ENCODE results near the gene TMEM203. TPM values are rescaled to one million over a fixed set of nuclear protein-coding genes. Genes with fewer than 3 reads are reported as not detected.

The TMEM203 gene
- polyA plus RNA-seq, 1 of the 3 experiments (the other 2 are of a cell fraction), result 55.6 TPM

GRCh38 chr9:137236238-137236935 lies 30.9 kb upstream of the TMEM203 start:
- CTCF ChIA-PET, result interaction anchor here (0.6 to 4.5 kb wide), 61 partner anchors 12 to 426 kb away, joined by 3 to 95 read pairs (median 4); partner anchors contain the start of genes ANAPC2, CYSRT1, DPP7 and GRIN1
- Histone ChIP-seq H3K4me3 (ENCODE audit: low read depth in 2 of 2, low read length in 1 of 2) (peak overlapping the region in 1 of 2 experiments; percentile 44; a peak in 1 of 4 replicates), H4K20me1 (ENCODE audit: insufficient read depth) (no peaks in the 10 kb centered on the region), H3K9me3 (no peaks in the 10 kb centered on the region), H3F3A (replicated peaks; ENCODE audit: insufficient read depth) (peaks cover 9% of the 10 kb centered on the region), H3K79me2 (ENCODE audit: insufficient read depth) (peaks cover 27% of the 10 kb centered on the region), H3K36me3 (replicated peaks in 1 of 2; ENCODE audit: control insufficient read depth in 1 of 2, insufficient read depth in 2 of 2, low read length in 1 of 2) (no peaks in the 10 kb centered on the region), H3K9me2 (no peaks in the 10 kb centered on the region), H2AFZ (ENCODE audit: low read depth) (no peak overlapping the region), H3K4me2 (no peak overlapping the region), H3K9ac (no peak overlapping the region), H3K27ac (ENCODE audit: low read depth in 2 of 2, low read length in 1 of 2) (no peak overlapping the region), H3K27me3 (ENCODE audit: insufficient read depth) (no peaks in the 10 kb centered on the region), H3K4me1 (ENCODE audit: control insufficient read depth in 1 of 2, insufficient read depth in 2 of 2, low read depth in 1 of 2, low read length in 1 of 2) (peaks cover 9 to 22% of the 10 kb centered on the region in 2 experiments; a peak in 2 of 4 replicates)
- WGBS (ENCODE audit: low lambda C conversion rate), result 61% methylated on average over 10 of the region's 31 CpGs
- peak; percentile 98 for DNase-seq
- POLR2A ChIA-PET, result interaction anchor here (0.7 to 1.3 kb wide), 7 partner anchors 18 to 187 kb away, joined by 3 to 4 read pairs (median 3); partner anchors contain the start of genes EXD3, NDOR1, NOXA1 and TMEM203
- no peak for TF ChIP-seq FOXJ3 (CRISPR knock-in tag; IDR thresholded peaks at IDR 0.05)
- peak; percentile 94 for TF ChIP-seq CTCF (IDR thresholded peaks at IDR 0.05)
- TF ChIP-seq, protein P1, sequence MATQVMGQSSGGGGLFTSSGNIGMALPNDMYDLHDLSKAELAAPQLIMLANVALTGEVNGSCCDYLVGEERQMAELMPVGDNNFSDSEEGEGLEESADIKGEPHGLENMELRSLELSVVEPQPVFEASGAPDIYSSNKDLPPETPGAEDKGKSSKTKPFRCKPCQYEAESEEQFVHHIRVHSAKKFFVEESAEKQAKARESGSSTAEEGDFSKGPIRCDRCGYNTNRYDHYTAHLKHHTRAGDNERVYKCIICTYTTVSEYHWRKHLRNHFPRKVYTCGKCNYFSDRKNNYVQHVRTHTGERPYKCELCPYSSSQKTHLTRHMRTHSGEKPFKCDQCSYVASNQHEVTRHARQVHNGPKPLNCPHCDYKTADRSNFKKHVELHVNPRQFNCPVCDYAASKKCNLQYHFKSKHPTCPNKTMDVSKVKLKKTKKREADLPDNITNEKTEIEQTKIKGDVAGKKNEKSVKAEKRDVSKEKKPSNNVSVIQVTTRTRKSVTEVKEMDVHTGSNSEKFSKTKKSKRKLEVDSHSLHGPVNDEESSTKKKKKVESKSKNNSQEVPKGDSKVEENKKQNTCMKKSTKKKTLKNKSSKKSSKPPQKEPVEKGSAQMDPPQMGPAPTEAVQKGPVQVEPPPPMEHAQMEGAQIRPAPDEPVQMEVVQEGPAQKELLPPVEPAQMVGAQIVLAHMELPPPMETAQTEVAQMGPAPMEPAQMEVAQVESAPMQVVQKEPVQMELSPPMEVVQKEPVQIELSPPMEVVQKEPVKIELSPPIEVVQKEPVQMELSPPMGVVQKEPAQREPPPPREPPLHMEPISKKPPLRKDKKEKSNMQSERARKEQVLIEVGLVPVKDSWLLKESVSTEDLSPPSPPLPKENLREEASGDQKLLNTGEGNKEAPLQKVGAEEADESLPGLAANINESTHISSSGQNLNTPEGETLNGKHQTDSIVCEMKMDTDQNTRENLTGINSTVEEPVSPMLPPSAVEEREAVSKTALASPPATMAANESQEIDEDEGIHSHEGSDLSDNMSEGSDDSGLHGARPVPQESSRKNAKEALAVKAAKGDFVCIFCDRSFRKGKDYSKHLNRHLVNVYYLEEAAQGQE (IDR thresholded peaks at IDR 0.05; ENCODE audit: low read depth, low read length), result no peak
- TF ChIP-seq NRF1 (IDR thresholded peaks at IDR 0.05; ENCODE audit: low read depth, low read length), result peak; percentile 62
- TF ChIP-seq YY1 (IDR thresholded peaks at IDR 0.05; ENCODE audit: low read depth), result peak; percentile 64; the same call in 1 of the 2 replicates
- TF ChIP-seq USF2 (IDR thresholded peaks at IDR 0.05; ENCODE audit: borderline replicate concordance, low read depth, low read length), result no peak
- peak; percentile 70 for TF ChIP-seq RAD21 (IDR thresholded peaks at IDR 0.05; ENCODE audit: low read length)
- TF ChIP-seq, protein P2, sequence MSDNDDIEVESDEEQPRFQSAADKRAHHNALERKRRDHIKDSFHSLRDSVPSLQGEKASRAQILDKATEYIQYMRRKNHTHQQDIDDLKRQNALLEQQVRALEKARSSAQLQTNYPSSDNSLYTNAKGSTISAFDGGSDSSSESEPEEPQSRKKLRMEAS (IDR thresholded peaks at IDR 0.05; ENCODE audit: low read depth), result no peak
- 0 out of 2 replicates have a peak, but pooled peaks have one; percentile 51 for TF ChIP-seq SIN3A (IDR thresholded peaks at IDR 0.05; ENCODE audit: borderline replicate concordance, low read depth, low read length)
- TF ChIP-seq CHD2 (IDR thresholded peaks at IDR 0.05; ENCODE audit: low read length, partially characterized antibody), result peak; percentile 59
- TF ChIP-seq POLR2AphosphoS5 (IDR thresholded peaks at IDR 0.05; ENCODE audit: low read depth, low read length), result peak; percentile 34; the same call in 1 of the 2 replicates
- TF ChIP-seq SMC3 (IDR thresholded peaks at IDR 0.05; ENCODE audit: low read depth, low read length), result peak; percentile 72
